SU-DHL-6 (cell line): Measurements from ENCODE around the gene MNAT1.

Source experiments
- H2AFZ ChIP-seq: fragments of 200-600 bp; sonication (generic); 2 replicates; pipeline ENCODE4 v1.6.1; 2014; ENCODE audit warnings: low read depth, mild to moderate bottlenecking, moderate library complexity, mixed read lengths, antibody characterized with exemption, low read length; ENCODE audit not compliant: severe bottlenecking
- H3F3A ChIP-seq: fragments of 200-600 bp; shearing (Covaris generic); 2 replicates; pipeline ENCODE4 v1.6.0; 2016; ENCODE audit warnings: antibody characterized with exemption, mild to moderate bottlenecking; ENCODE audit not compliant: insufficient read depth
- H3K27ac ChIP-seq: fragments of 200-600 bp; sonication (generic); 2 replicates; pipeline ENCODE4 v1.5.1; 2016; ENCODE audit warnings: low read depth, mild to moderate bottlenecking, low read length, moderate library complexity, mixed read lengths
- H3K27me3 ChIP-seq: fragments of 200-600 bp; sonication (generic), shearing (Covaris generic); 2 replicates; pipeline ENCODE4 v1.6.0; 2014; ENCODE audit warnings: mild to moderate bottlenecking, low read length
- H3K36me3 ChIP-seq: fragments of 200-600 bp; sonication (generic); 2 replicates; pipeline ENCODE4 v1.6.1; 2014; ENCODE audit warnings: mild to moderate bottlenecking, low read length, mixed read lengths
- H3K4me2 ChIP-seq: fragments of 300-600, 200-600 bp; shearing (Covaris generic), sonication (generic); 2 replicates; pipeline ENCODE4 v1.6.0; 2014; ENCODE audit warnings: low read length, low read depth, mild to moderate bottlenecking; ENCODE audit not compliant: poor library complexity, severe bottlenecking
- H3K4me3 ChIP-seq: fragments of 200-600 bp; sonication (generic); 2 replicates; pipeline ENCODE4 v1.5.1; 2014; ENCODE audit warnings: antibody characterized with exemption, low read length, mild to moderate bottlenecking, mixed read lengths; ENCODE audit not compliant: insufficient read depth, poor library complexity, severe bottlenecking
- H3K79me2 ChIP-seq: fragments of 200-600 bp; sonication (generic); 2 replicates; pipeline ENCODE4 v1.6.1; 2014; ENCODE audit warnings: mild to moderate bottlenecking, low read length, moderate library complexity; ENCODE audit not compliant: insufficient read depth
- H3K9ac ChIP-seq: fragments of 200-600 bp; sonication (generic); 2 replicates; pipeline ENCODE4 v1.7.0; 2014; ENCODE audit warnings: mild to moderate bottlenecking, low read length
- H3K9me2 ChIP-seq: fragments of 200-600 bp; sonication (generic); replicated peaks from 2 replicates; pipeline ENCODE4 v1.6.1; 2014; ENCODE audit warnings: low read length; ENCODE audit not compliant: insufficient read depth
- H3K9me3 ChIP-seq: fragments of 200-600 bp; sonication (generic); 2 replicates; pipeline ENCODE4 v1.6.1; 2014; ENCODE audit warnings: low read length, mixed read lengths; ENCODE audit not compliant: insufficient read depth
- H4K20me1 ChIP-seq: fragments of 200-600 bp; sonication (generic); 2 replicates; pipeline ENCODE4 v1.6.1; 2014; ENCODE audit warnings: low read depth, mild to moderate bottlenecking, antibody characterized with exemption, low read length, moderate library complexity, mixed read lengths
- EZH2phosphoT487 ChIP-seq: fragments of 200-600 bp; sonication (generic), shearing (Covaris generic); conservative IDR thresholded peaks from 2 replicates; pipeline ENCODE4 v1.6.1; 2018; ENCODE audit warnings: mild to moderate bottlenecking, antibody characterized with exemption, low read length, moderate library complexity, mixed read lengths
- TF ChIP-seq, protein P1 (sequence below): fragments of 200-600 bp; sonication (generic); IDR thresholded peaks from one replicate; pipeline ENCODE4 v1.5.1; 2017; ENCODE audit warnings: antibody characterized with exemption, mild to moderate bottlenecking, low read length, moderate library complexity; ENCODE audit not compliant: insufficient read depth, poor library complexity, severe bottlenecking

Gene MNAT1

DNA sequence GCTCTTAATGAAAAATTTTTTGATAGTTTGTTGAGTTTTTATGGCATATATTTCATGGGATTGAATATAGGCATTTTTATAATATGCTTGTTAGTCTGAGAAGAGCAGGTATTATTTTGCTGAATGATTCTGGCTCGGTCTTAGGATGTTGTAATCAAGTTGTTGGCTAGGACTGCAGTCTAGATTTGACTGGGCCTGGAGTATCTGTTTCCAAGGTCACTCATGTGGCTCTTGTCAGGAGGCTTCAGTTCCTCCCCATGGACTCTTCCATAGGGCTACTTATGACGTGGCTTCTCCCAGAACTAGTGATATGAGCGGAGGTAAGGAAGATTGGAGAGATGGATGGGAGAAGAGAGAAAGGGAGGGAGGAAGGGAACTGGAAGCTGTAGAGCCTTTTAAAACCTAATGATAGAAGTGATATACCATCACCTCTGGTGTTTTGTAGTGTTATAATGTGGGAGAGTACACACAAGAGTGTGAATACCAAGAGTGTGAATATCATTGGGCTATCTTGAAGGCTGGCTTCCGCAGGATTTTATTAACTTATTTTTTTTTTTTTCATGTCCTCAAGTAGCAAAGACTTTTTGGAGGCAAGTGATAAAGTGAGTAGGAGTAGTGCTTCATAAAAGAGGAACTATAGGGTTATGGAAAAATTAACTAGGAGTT is 4.4 kb downstream of the MNAT1 start:
- 0 out of 2 replicates have a peak, but pooled peaks cover 5% of the 10 kb centered on the region for H4K20me1 ChIP-seq
- no peaks in the 10 kb centered on the region for H3K27me3 ChIP-seq
- H3K4me3 ChIP-seq: no peak overlapping the region
- no peaks in the 10 kb centered on the region for H3K9me2 ChIP-seq
- H3K79me2 ChIP-seq: peaks cover 80% of the 10 kb centered on the region
- H3K36me3 ChIP-seq: 0 out of 2 replicates have a peak, but pooled peaks cover 2% of the 10 kb centered on the region
- H3F3A ChIP-seq: peaks cover 6% of the 10 kb centered on the region; the same call in 1 of the 2 replicates
- no peak overlapping the region for H3K27ac ChIP-seq
- H2AFZ ChIP-seq: no peak overlapping the region
- no peak overlapping the region for H3K4me2 ChIP-seq
- H3K9me3 ChIP-seq: no peaks in the 10 kb centered on the region
- TF ChIP-seq, protein P1, sequence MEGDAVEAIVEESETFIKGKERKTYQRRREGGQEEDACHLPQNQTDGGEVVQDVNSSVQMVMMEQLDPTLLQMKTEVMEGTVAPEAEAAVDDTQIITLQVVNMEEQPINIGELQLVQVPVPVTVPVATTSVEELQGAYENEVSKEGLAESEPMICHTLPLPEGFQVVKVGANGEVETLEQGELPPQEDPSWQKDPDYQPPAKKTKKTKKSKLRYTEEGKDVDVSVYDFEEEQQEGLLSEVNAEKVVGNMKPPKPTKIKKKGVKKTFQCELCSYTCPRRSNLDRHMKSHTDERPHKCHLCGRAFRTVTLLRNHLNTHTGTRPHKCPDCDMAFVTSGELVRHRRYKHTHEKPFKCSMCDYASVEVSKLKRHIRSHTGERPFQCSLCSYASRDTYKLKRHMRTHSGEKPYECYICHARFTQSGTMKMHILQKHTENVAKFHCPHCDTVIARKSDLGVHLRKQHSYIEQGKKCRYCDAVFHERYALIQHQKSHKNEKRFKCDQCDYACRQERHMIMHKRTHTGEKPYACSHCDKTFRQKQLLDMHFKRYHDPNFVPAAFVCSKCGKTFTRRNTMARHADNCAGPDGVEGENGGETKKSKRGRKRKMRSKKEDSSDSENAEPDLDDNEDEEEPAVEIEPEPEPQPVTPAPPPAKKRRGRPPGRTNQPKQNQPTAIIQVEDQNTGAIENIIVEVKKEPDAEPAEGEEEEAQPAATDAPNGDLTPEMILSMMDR: no peak
- TF ChIP-seq EZH2phosphoT487: no peak
- no peak overlapping the region for H3K9ac ChIP-seq

DNA sequence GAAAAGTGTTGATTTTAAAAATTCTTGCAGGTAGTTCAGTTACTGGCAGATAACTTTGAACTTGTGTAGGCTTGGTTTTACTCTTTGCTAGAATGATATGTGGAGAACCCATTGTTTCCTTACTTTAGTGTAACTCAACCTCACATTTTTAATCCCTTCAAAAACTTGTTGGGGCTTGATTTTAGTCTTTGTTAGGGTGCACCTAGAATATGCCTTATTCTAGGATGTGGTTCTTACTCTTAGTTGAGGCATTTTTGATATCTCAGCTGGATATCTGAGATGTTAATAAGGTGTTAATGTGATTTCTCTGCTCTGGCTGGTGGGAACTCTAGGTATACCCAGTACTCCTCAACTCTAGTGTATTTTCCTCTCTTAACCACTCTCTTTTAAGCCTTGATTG is 10.0 kb downstream of the MNAT1 start:
- H3F3A ChIP-seq: no peaks in the 10 kb centered on the region
- no peaks in the 10 kb centered on the region for H3K27me3 ChIP-seq
- no peak overlapping the region for H3K27ac ChIP-seq
- H3K9me3 ChIP-seq: no peaks in the 10 kb centered on the region
- no peak overlapping the region for H2AFZ ChIP-seq
- H3K9ac ChIP-seq: no peak overlapping the region
- TF ChIP-seq, protein P1: no peak
- H3K4me2 ChIP-seq: no peak overlapping the region
- H3K36me3 ChIP-seq: 0 out of 2 replicates have a peak, but pooled peaks cover 2% of the 10 kb centered on the region
- peaks cover 12% of the 10 kb centered on the region; the same call in 1 of the 2 replicates for H4K20me1 ChIP-seq
- H3K79me2 ChIP-seq: peaks cover 59% of the 10 kb centered on the region
- H3K4me3 ChIP-seq: no peak overlapping the region
- no peaks in the 10 kb centered on the region for H3K9me2 ChIP-seq

DNA sequence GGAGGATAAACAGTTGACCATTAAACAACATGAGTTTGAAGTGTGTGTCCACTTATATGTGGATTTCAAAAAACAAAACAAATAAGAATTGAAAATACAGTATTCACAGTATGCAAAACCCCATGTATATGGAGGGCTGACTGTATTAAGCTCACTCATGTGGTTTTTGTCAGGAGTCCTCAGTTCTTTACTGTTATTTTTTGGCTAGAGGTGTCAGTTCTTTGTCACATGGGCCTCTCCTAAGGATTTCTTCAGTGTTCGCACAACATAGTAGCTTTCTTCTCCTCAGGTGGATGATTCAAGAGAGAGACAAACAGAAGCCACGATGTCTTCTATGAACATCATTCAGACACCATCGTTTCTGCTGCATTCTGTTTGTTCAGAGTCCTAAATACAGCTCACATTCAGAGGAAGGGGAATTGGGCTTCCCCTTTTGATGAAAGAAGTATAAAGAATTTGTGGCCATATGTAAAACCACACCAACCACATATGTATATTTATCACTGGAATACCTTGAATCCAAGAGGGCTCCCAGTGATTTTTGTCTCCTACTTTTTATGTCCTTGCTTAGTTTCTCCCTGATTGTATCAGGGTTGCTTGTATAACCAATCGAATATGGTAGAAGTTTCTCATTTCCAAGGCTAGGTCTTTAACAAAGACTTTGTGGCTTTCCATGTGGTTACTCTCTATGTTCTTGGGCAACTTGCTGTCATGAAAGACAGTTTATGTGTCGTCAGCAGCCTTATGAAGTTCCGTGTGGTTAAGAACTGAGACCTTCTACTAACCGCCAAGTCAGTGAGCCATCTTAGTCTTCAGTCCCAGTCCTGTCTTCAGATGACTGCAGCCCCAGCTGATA is 18.9 kb downstream of the MNAT1 start:
- Histone ChIP-seq H3F3A (no peaks in the 10 kb centered on the region), H3K79me2 (peaks cover 24% of the 10 kb centered on the region), H3K27ac (no peak overlapping the region), H3K27me3 (no peaks in the 10 kb centered on the region), H3K9me3 (no peaks in the 10 kb centered on the region), H3K9me2 (no peaks in the 10 kb centered on the region), H2AFZ (no peak overlapping the region), H3K36me3 (no peaks in the 10 kb centered on the region), H3K9ac (no peak overlapping the region), H3K4me2 (no peak overlapping the region), H3K4me3 (no peak overlapping the region), H4K20me1 (peaks cover 57% of the 10 kb centered on the region)
- TF ChIP-seq, protein P1: no peak
- TF ChIP-seq EZH2phosphoT487: no peak
